Measurements from ENCODE around the gene IFRD1.

Gene IFRD1

GRCh38 chr7:112410092-112410491 lies 40.2 kb upstream of the IFRD1 start:
- TF ChIP-seq CTCF (conservative IDR thresholded peaks at IDR 0.05; ENCODE audit: low read depth, low read length) = no peak
- H3K27ac ChIP-seq = no peak overlapping the region
- no peak overlapping the region for H3K4me3 ChIP-seq (IDR thresholded peaks at IDR 0.05; ENCODE audit: insufficient read depth, low read depth, low read length)
- no peak overlapping the region for H2AFZ ChIP-seq (ENCODE audit: low read depth)
- H3K27me3 ChIP-seq (ENCODE audit: insufficient read depth, low read depth) = no peaks in the 10 kb centered on the region
- H3K36me3 ChIP-seq (ENCODE audit: insufficient read depth) = no peaks in the 10 kb centered on the region
- H3K4me1 ChIP-seq (ENCODE audit: low read depth, poor library complexity, severe bottlenecking) = no peaks in the 10 kb centered on the region
- no peak overlapping the region for H3K4me2 ChIP-seq
- H4K20me1 ChIP-seq (ENCODE audit: insufficient read depth) = no peaks in the 10 kb centered on the region
- H3K79me2 ChIP-seq (ENCODE audit: insufficient read depth, low read depth) = no peaks in the 10 kb centered on the region
- no peak overlapping the region for H3K9ac ChIP-seq

GRCh38 chr7:112411186-112411795 lies 39.0 kb upstream of the IFRD1 start:
- Histone ChIP-seq H2AFZ (ENCODE audit: low read depth) (no peak overlapping the region), H3K79me2 (ENCODE audit: insufficient read depth, low read depth) (no peaks in the 10 kb centered on the region), H3K4me2 (no peak overlapping the region), H3K27me3 (ENCODE audit: insufficient read depth, low read depth) (no peaks in the 10 kb centered on the region), H3K9ac (no peak overlapping the region), H3K36me3 (ENCODE audit: insufficient read depth) (no peaks in the 10 kb centered on the region), H3K4me1 (ENCODE audit: low read depth, poor library complexity, severe bottlenecking) (no peaks in the 10 kb centered on the region), H3K4me3 (IDR thresholded peaks at IDR 0.05; ENCODE audit: insufficient read depth, low read depth, low read length) (no peak overlapping the region), H4K20me1 (ENCODE audit: insufficient read depth) (no peaks in the 10 kb centered on the region), H3K27ac (no peak overlapping the region)
- TF ChIP-seq CTCF (conservative IDR thresholded peaks at IDR 0.05; ENCODE audit: low read depth, low read length) = peak; percentile 47; the same call in 1 of the 2 replicates

GRCh38 chr7:112414855-112415490 lies 35.3 kb upstream of the IFRD1 start:
- Histone ChIP-seq H3K79me2 (ENCODE audit: insufficient read depth, low read depth) (no peaks in the 10 kb centered on the region), H3K36me3 (ENCODE audit: insufficient read depth) (no peaks in the 10 kb centered on the region), H3K27ac (no peak overlapping the region), H2AFZ (ENCODE audit: low read depth) (no peak overlapping the region), H3K4me2 (no peak overlapping the region), H3K4me3 (IDR thresholded peaks at IDR 0.05; ENCODE audit: insufficient read depth, low read depth, low read length) (no peak overlapping the region), H4K20me1 (ENCODE audit: insufficient read depth) (no peaks in the 10 kb centered on the region), H3K4me1 (ENCODE audit: low read depth, poor library complexity, severe bottlenecking) (no peaks in the 10 kb centered on the region), H3K27me3 (ENCODE audit: insufficient read depth, low read depth) (no peaks in the 10 kb centered on the region), H3K9ac (no peak overlapping the region)
- TF ChIP-seq CTCF (conservative IDR thresholded peaks at IDR 0.05; ENCODE audit: low read depth, low read length) = peak; percentile 83

- no peak overlapping the region for H3K4me3 ChIP-seq (IDR thresholded peaks at IDR 0.05; ENCODE audit: insufficient read depth, low read depth, low read length)
- no peak overlapping the region for H3K9ac ChIP-seq
- H3K79me2 ChIP-seq (ENCODE audit: insufficient read depth, low read depth) = no peaks in the 10 kb centered on the region
- TF ChIP-seq CTCF (conservative IDR thresholded peaks at IDR 0.05; ENCODE audit: low read depth, low read length) = no peak
- H4K20me1 ChIP-seq (ENCODE audit: insufficient read depth) = no peaks in the 10 kb centered on the region
- H3K4me2 ChIP-seq = no peak overlapping the region
- no peaks in the 10 kb centered on the region for H3K36me3 ChIP-seq (ENCODE audit: insufficient read depth)
- H3K27me3 ChIP-seq (ENCODE audit: insufficient read depth, low read depth) = no peaks in the 10 kb centered on the region
- no peak overlapping the region for H3K27ac ChIP-seq
- no peaks in the 10 kb centered on the region for H3K4me1 ChIP-seq (ENCODE audit: low read depth, poor library complexity, severe bottlenecking)
- H2AFZ ChIP-seq (ENCODE audit: low read depth) = no peak overlapping the region
Observed at GRCh38 chr7:112416127-112416526, 34.1 kb upstream of the IFRD1 start.
